Measurements from ENCODE around the gene RNF215. TPM values are rescaled to one million over a fixed set of nuclear protein-coding genes. Genes with fewer than 3 reads are reported as not detected.

The RNF215 gene
- total RNA-seq, 2 experiments from 2014 or later = 7.1 to 7.2 TPM

DNA sequence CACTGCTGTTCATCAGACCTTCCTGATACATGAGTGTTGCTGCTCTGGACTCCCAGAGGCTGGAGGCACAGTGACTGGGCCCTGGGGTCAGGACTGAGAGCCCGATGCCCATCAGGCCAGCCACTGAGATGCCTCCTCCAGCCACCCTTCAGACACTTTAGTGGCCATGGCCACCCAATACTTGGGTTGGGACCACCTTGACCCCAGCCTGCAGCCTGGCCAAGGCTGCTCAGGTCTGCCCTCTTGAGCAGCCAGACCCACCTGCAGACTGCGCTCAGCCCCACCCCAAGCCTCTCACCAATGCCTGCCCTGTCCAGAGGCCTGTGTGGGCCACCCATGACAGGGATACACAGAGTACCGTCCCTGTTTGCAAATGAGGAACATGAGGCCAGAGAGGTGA, 4.2 kb downstream of the RNF215 start:
- ATAC-seq (no peak), DNase-seq (no peak)
- no peaks in the 10 kb centered on the region for H3K36me3 Mint-ChIP-seq (ENCODE audit: low read depth)
- H3K4me3 Mint-ChIP-seq = no peak overlapping the region
- no peak overlapping the region for H3K27ac Mint-ChIP-seq
- POLR2A ChIA-PET = interaction anchor here (1.2 kb wide), 1 partner anchor 14 kb away, joined by 3 read pairs; no protein-coding TSS in a partner anchor
- H3K9me3 Mint-ChIP-seq = no peaks in the 10 kb centered on the region
- CTCF ChIA-PET = interaction anchor here (1.0 to 21.0 kb wide), 3 partner anchors 9 to 128 kb away, joined by 3 to 472 read pairs (median 5); partner anchors contain the start of gene CASTOR1
- intact Hi-C loops (cut with micrococcal nuclease) = no loop called here
- TF ChIP-seq, protein P1, sequence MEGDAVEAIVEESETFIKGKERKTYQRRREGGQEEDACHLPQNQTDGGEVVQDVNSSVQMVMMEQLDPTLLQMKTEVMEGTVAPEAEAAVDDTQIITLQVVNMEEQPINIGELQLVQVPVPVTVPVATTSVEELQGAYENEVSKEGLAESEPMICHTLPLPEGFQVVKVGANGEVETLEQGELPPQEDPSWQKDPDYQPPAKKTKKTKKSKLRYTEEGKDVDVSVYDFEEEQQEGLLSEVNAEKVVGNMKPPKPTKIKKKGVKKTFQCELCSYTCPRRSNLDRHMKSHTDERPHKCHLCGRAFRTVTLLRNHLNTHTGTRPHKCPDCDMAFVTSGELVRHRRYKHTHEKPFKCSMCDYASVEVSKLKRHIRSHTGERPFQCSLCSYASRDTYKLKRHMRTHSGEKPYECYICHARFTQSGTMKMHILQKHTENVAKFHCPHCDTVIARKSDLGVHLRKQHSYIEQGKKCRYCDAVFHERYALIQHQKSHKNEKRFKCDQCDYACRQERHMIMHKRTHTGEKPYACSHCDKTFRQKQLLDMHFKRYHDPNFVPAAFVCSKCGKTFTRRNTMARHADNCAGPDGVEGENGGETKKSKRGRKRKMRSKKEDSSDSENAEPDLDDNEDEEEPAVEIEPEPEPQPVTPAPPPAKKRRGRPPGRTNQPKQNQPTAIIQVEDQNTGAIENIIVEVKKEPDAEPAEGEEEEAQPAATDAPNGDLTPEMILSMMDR (IDR thresholded peaks at IDR 0.05) = no peak
- peaks cover 9% of the 10 kb centered on the region for H3K4me1 Mint-ChIP-seq (ENCODE audit: low read depth)
- H3K27me3 Mint-ChIP-seq = no peaks in the 10 kb centered on the region

DNA sequence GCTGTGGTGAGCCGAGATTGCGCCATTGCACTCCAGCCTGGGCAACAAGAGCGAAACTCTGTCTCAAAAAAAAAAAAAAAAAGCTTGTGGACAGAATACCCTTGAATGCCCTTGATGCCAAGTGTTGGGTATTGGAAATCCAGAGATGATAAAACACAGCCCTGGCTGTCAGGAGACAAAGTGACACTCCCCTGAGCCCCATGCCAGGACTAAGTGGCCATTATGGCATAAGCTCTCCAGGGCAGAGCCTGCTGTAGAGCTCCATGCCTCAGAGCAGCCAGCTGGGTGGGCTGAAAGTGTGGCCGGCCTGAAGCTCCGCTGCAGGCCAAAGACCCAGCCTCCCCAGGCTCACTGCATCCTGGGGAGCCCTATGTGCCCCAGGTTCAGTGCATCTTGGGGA, 4.9 kb downstream of the RNF215 start:
- POLR2A ChIA-PET = interaction anchor here (1.2 kb wide), 1 partner anchor 13 kb away, joined by 3 read pairs; no protein-coding TSS in a partner anchor
- TF ChIP-seq, protein P1 (IDR thresholded peaks at IDR 0.05) = no peak
- no peak for ATAC-seq
- CTCF ChIA-PET = interaction anchor here (1.0 to 21.0 kb wide), 4 partner anchors 9 to 127 kb away, joined by 3 to 472 read pairs (median 6); partner anchors contain the start of genes CASTOR1 and SEC14L2
- no peaks in the 10 kb centered on the region for H3K9me3 Mint-ChIP-seq
- no peaks in the 10 kb centered on the region for H3K36me3 Mint-ChIP-seq (ENCODE audit: low read depth)
- DNase-seq = no peak
- H3K4me3 Mint-ChIP-seq = no peak overlapping the region
- H3K27me3 Mint-ChIP-seq = no peaks in the 10 kb centered on the region
- H3K27ac Mint-ChIP-seq = no peak overlapping the region
- intact Hi-C loops (cut with micrococcal nuclease) = no loop called here
- peaks cover 6% of the 10 kb centered on the region for H3K4me1 Mint-ChIP-seq (ENCODE audit: low read depth)

DNA sequence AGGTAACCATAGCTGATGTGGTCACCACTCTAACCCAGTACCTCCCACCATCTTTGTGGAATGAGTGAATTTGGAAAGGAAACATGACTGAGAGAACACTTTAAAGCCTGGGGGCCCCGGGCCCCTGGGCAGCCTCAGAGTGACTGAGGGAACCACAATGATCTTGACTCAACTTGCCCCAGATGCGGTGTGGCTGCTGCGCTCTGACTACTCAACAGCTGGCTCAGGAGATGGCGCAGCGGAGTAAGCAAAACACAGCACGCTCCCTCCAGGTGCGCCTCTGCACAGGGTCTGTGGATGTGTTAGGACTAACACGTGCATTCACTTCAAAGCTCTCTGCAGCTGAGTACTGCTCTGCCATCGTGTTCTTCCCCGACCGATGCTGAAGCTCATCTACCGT, 5.9 kb downstream of the RNF215 start:
- CTCF ChIA-PET = interaction anchor here (1.2 to 21.0 kb wide), 5 partner anchors 11 to 118 kb away, joined by 4 to 472 read pairs (median 6); partner anchors contain the start of genes CASTOR1 and SEC14L2

DNA sequence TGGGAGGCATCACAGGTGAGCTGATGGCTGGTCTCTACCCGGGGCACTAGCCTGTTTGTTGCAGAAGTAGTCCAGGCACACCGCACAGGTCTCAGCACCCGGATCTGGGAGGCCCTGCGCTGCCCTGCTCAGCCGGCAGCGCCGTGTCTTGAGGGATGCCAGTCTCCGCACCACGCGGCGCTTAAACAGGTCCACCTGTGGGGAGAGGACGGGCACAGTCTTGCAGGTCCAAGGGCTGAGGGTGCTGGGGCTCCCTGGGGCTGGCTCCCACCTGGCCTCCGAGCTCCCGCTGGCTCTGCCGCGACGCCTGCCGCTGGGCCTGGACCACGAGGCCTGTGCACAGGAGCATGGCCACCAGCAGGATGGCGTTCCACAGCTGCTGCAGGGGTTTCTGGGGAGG, 7.2 kb downstream of the RNF215 start:
- CTCF ChIA-PET = interaction anchor here (21.0 kb wide), 1 partner anchor 88 kb away, joined by 472 read pairs; the partner anchor contains the start of gene CASTOR1
- no peaks in the 10 kb centered on the region for H3K9me3 Mint-ChIP-seq
- no peaks in the 10 kb centered on the region for H3K36me3 Mint-ChIP-seq (ENCODE audit: low read depth)
- no peak overlapping the region for H3K27ac Mint-ChIP-seq
- TF ChIP-seq, protein P1 (IDR thresholded peaks at IDR 0.05) = no peak
- no peak for ATAC-seq
- POLR2A ChIA-PET = interaction anchor here (0.7 kb wide), 1 partner anchor 30 kb away, joined by 3 read pairs; no protein-coding TSS in a partner anchor
- peaks cover 6% of the 10 kb centered on the region for H3K4me1 Mint-ChIP-seq (ENCODE audit: low read depth)
- DNase-seq = no peak
- H3K4me3 Mint-ChIP-seq = no peak overlapping the region
- no peaks in the 10 kb centered on the region for H3K27me3 Mint-ChIP-seq
- intact Hi-C loops (cut with micrococcal nuclease) = no loop called here

More for the DNA sequence above, 5.9 kb downstream of the RNF215 start:
- peak; percentile 78 for ATAC-seq
- no peaks in the 10 kb centered on the region for H3K36me3 Mint-ChIP-seq (ENCODE audit: low read depth)
- no peaks in the 10 kb centered on the region for H3K9me3 Mint-ChIP-seq
- TF ChIP-seq, protein P1 (IDR thresholded peaks at IDR 0.05) = no peak
- H3K4me1 Mint-ChIP-seq (ENCODE audit: low read depth) = peaks cover 6% of the 10 kb centered on the region
- intact Hi-C loops (cut with micrococcal nuclease) = no loop called here
- peak; percentile 58 for DNase-seq
- H3K27me3 Mint-ChIP-seq = no peaks in the 10 kb centered on the region
- no peak overlapping the region for H3K27ac Mint-ChIP-seq
- POLR2A ChIA-PET = interaction anchor here (1.2 to 1.6 kb wide), 2 partner anchors 11 to 94 kb away, joined by 3 to 4 read pairs; no protein-coding TSS in a partner anchor
- no peak overlapping the region for H3K4me3 Mint-ChIP-seq

DNA sequence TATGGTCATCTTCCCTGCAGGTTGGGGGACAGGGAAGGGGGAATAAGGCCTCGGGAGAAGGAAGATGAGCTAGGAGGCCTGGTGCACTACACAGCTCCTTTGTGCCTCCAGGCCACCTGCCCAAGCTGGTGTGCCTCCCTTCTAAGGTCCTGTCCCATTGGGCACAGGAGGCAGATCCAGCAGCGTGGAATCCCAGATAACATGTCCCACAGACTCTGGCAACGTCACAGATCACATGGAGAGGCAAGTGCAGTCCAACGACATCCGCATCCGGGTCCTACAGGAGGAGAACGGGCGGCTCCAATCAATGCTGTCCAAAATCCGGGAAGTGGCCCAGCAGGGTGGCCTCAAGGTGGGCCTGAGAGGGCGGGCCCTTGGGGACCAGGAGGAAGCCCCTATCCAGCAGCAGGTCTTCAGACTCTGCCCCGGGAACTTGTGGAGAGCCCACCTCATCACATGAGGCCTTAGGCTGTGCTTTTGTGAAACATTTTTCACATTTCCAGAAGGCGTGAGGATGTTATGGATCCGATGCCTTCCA, 11.8 kb downstream of the RNF215 start:
- H3K27ac Mint-ChIP-seq = no peak overlapping the region
- H3K4me3 Mint-ChIP-seq = no peak overlapping the region
- no peaks in the 10 kb centered on the region for H3K27me3 Mint-ChIP-seq
- H3K4me1 Mint-ChIP-seq (ENCODE audit: low read depth) = no peaks in the 10 kb centered on the region
- TF ChIP-seq, protein P1 (IDR thresholded peaks at IDR 0.05) = no peak
- DNase-seq = no peak
- POLR2A ChIA-PET = no interaction called here
- H3K9me3 Mint-ChIP-seq = no peaks in the 10 kb centered on the region
- ATAC-seq = no peak
- CTCF ChIA-PET = interaction anchor here (1.0 to 1.1 kb wide), 2 partner anchors 12 to 87 kb away, joined by 3 to 4 read pairs; partner anchors contain the start of gene RNF215
- intact Hi-C loops (cut with micrococcal nuclease) = no loop called here
- no peaks in the 10 kb centered on the region for H3K36me3 Mint-ChIP-seq (ENCODE audit: low read depth)

Measured in activated CD8-positive, alpha-beta T cell treated with anti-CD3 and anti-CD28 coated beads for 36 hours (primary cell).